Hepatic stellate cell (primary cell): ENCODE data around the gene TNFRSF9.
A peak's percentile ranks its signal among the peaks of the same experiment; 100 is the strongest.

Source experiments
- DNase-seq: peaks from one replicate; pipeline ENCODE4 v3.0.0; 2011; ENCODE audit warnings: low spot score

TNFRSF9 gene

GRCh38 chr1:7916501-7916830 lies 24.2 kb downstream of the TNFRSF9 start:
- no peak for DNase-seq

- no peak for DNase-seq
Measured at GRCh38 chr1:7915826-7916500, 24.7 kb downstream of the TNFRSF9 start.

GRCh38 chr1:7912743-7913557 lies 27.7 kb downstream of the TNFRSF9 start:
- DNase-seq = no peak

- no peak for DNase-seq
Measured at GRCh38 chr1:7912145-7912544, 28.5 kb downstream of the TNFRSF9 start.

GRCh38 chr1:7905262-7905661 lies 35.4 kb downstream of the TNFRSF9 start:
- no peak for DNase-seq

GRCh38 chr1:7902478-7903085 lies 38.1 kb downstream of the TNFRSF9 start:
- peak; percentile 76 for DNase-seq

- DNase-seq = no peak
Measured at GRCh38 chr1:7899741-7900140, 40.9 kb downstream of the TNFRSF9 start.

- DNase-seq = no peak
Measured at GRCh38 chr1:7898962-7899361, 41.7 kb downstream of the TNFRSF9 start.

GRCh38 chr1:7896994-7897393 lies 43.6 kb downstream of the TNFRSF9 start:
- no peak for DNase-seq

GRCh38 chr1:7893529-7894180 lies 47.0 kb downstream of the TNFRSF9 start:
- DNase-seq = no peak

GRCh38 chr1:7891804-7892203 lies 48.8 kb downstream of the TNFRSF9 start:
- no peak for DNase-seq

GRCh38 chr1:7890853-7891252 lies 49.8 kb downstream of the TNFRSF9 start:
- DNase-seq = no peak

- DNase-seq = no peak
Measured at GRCh38 chr1:7888248-7889081, 52.2 kb downstream of the TNFRSF9 start.

GRCh38 chr1:7886405-7886745 lies 54.3 kb downstream of the TNFRSF9 start:
- no peak for DNase-seq

- no peak for DNase-seq
Measured at GRCh38 chr1:7885513-7886404, 54.9 kb downstream of the TNFRSF9 start.

- no peak for DNase-seq
Measured at GRCh38 chr1:7884757-7885156, 55.9 kb downstream of the TNFRSF9 start.

GRCh38 chr1:7879228-7879627 lies 61.4 kb downstream of the TNFRSF9 start:
- no peak for DNase-seq

GRCh38 chr1:7878027-7878426 lies 62.6 kb downstream of the TNFRSF9 start:
- no peak for DNase-seq

- DNase-seq = no peak
Measured at GRCh38 chr1:7873801-7874795, 66.5 kb downstream of the TNFRSF9 start.

- DNase-seq = no peak
Measured at GRCh38 chr1:7871136-7871535, 69.5 kb downstream of the TNFRSF9 start.
